ENCODE data around the gene STAT4.

DNA sequence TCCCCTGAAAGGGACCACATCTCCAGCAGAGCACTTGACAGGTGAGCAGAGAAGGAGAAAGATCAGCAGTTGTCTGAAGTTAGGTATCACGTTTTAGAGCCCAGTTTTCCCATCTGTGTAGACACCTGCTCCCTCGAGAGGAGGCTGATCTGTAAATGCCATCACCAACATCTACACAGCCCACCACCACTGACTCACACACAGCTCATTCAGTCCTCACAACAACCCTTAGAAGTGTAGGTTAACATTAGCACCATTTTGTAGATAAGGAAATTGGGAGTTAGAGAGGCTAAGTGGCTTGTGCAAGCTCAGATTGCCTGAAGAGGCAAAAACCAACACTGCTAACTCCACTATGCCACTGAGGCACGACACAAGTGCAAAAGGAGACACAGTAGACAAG lies 99.6 kb downstream of the STAT4 start:
- no peak for TF ChIP-seq POLR2A (IDR thresholded peaks at IDR 0.05)
- TF ChIP-seq, protein P1, sequence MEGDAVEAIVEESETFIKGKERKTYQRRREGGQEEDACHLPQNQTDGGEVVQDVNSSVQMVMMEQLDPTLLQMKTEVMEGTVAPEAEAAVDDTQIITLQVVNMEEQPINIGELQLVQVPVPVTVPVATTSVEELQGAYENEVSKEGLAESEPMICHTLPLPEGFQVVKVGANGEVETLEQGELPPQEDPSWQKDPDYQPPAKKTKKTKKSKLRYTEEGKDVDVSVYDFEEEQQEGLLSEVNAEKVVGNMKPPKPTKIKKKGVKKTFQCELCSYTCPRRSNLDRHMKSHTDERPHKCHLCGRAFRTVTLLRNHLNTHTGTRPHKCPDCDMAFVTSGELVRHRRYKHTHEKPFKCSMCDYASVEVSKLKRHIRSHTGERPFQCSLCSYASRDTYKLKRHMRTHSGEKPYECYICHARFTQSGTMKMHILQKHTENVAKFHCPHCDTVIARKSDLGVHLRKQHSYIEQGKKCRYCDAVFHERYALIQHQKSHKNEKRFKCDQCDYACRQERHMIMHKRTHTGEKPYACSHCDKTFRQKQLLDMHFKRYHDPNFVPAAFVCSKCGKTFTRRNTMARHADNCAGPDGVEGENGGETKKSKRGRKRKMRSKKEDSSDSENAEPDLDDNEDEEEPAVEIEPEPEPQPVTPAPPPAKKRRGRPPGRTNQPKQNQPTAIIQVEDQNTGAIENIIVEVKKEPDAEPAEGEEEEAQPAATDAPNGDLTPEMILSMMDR (IDR thresholded peaks at IDR 0.05): no peak

Measured in thyroid gland (tissue), 4 donors.